Stimulated activated CD8-positive, alpha-beta memory T cell treated with anti-CD3 and anti-CD28 coated beads, Interleukin-7, amount 100 ng/mL, for 24 hours (primary cell): ENCODE data around the gene SPATS1.

Experiments
- DNase-seq: peaks from one replicate; pipeline ENCODE4 v3.0.0-alpha.2; 2020; ENCODE audit warnings: low read depth

SPATS1 gene

GRCh38 chr6:44387346-44388134, 45.1 kb downstream of the SPATS1 start, which contains the start of gene CDC5L:
Gene CDC5L (plus strand): TSS chr6:44387706. CDS start chr6:44387824, 118 bp downstream.
- peak; percentile 86 for DNase-seq

- DNase-seq = no peak
Observed at GRCh38 chr6:44388135-44388487, 45.7 kb downstream of the SPATS1 start.

GRCh38 chr6:44388887-44389286, 46.4 kb downstream of the SPATS1 start:
- no peak for DNase-seq

DNA sequence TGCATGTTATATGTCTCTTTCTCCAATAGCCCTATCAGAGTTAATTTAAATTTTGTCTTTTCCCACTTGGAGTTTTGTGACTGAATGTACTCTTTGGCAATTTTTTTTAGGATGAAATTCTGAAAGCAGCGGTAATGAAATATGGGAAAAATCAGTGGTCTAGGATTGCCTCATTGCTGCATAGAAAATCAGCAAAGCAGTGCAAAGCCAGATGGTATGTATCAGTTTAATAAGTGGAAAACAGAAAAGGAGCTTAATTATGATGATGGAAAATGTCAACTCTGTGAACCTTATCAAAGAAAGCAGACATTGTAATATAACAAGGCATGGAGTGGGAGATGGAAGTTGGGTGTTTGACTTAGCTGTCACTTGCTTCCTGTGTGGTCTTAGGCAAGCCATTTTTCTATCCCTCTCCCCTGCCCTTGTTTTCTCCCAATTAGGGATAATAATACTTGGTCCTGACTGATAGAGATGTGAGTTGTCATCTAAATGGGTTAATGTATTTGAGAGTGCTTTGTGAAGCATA, 47.8 kb downstream of the SPATS1 start:
- no peak for DNase-seq
